ENCODE measurements around the gene ST7.

ST7 gene

GRCh38 chr7:117195361-117196029 is 242.2 kb downstream of the ST7 start:
- DNase-seq: no peak

GRCh38 chr7:117200132-117200531 is 246.8 kb downstream of the ST7 start:
- no peak for DNase-seq

- DNase-seq: no peak
Measured at GRCh38 chr7:117200786-117201458, 247.6 kb downstream of the ST7 start.

GRCh38 chr7:117202511-117202910 is 249.2 kb downstream of the ST7 start:
- DNase-seq: peak in 1 of 14 donors; percentile 16

GRCh38 chr7:117203205-117203604 is 249.9 kb downstream of the ST7 start:
- DNase-seq: no peak

GRCh38 chr7:117205873-117206272 is 252.6 kb downstream of the ST7 start:
- no peak for DNase-seq

GRCh38 chr7:117208257-117208656 is 255.0 kb downstream of the ST7 start:
- no peak for DNase-seq

GRCh38 chr7:117210397-117210796 is 257.1 kb downstream of the ST7 start:
- DNase-seq: no peak

- no peak for DNase-seq
Measured at GRCh38 chr7:117210908-117211307, 257.6 kb downstream of the ST7 start.

- no peak for DNase-seq
Measured at GRCh38 chr7:117211614-117212013, 258.3 kb downstream of the ST7 start.

GRCh38 chr7:117212969-117213877 is 259.9 kb downstream of the ST7 start:
- DNase-seq: peak in 4 of 14 donors; percentile 6 to 20 (median 13)

- DNase-seq: no peak
Measured at GRCh38 chr7:117216010-117216409, 262.7 kb downstream of the ST7 start.

- DNase-seq: no peak
Measured at GRCh38 chr7:117216436-117217069, 263.3 kb downstream of the ST7 start.

- DNase-seq: no peak
Measured at GRCh38 chr7:117217106-117218035, 264.1 kb downstream of the ST7 start.

- DNase-seq: no peak
Measured at GRCh38 chr7:117218700-117219099, 265.4 kb downstream of the ST7 start.

- DNase-seq: no peak
Measured at GRCh38 chr7:117219485-117219884, 266.2 kb downstream of the ST7 start.

GRCh38 chr7:117220836-117221235 is 267.5 kb downstream of the ST7 start:
- DNase-seq: no peak

GRCh38 chr7:117225536-117225935 is 272.2 kb downstream of the ST7 start:
- no peak for DNase-seq

- no peak for DNase-seq
Measured at GRCh38 chr7:117227091-117227490, 273.8 kb downstream of the ST7 start.

GRCh38 chr7:117229350-117229749 is 276.0 kb downstream of the ST7 start:
- DNase-seq: no peak

GRCh38 chr7:117230276-117231046 is 277.2 kb downstream of the ST7 start:
- no peak for DNase-seq
